ENCODE measurements around the gene CXCR5.

The CXCR5 gene

GRCh38 chr11:118909619-118910308 lies 26.1 kb downstream of the CXCR5 start:
- TF ChIP-seq CTCF (conservative IDR thresholded peaks at IDR 0.05; ENCODE audit: low read depth, low read length): no peak
- no peak for DNase-seq (ENCODE audit: low read depth)
- H3K4me3 ChIP-seq (ENCODE audit: low read depth, low read length): peak overlapping the region; percentile 52

DNA sequence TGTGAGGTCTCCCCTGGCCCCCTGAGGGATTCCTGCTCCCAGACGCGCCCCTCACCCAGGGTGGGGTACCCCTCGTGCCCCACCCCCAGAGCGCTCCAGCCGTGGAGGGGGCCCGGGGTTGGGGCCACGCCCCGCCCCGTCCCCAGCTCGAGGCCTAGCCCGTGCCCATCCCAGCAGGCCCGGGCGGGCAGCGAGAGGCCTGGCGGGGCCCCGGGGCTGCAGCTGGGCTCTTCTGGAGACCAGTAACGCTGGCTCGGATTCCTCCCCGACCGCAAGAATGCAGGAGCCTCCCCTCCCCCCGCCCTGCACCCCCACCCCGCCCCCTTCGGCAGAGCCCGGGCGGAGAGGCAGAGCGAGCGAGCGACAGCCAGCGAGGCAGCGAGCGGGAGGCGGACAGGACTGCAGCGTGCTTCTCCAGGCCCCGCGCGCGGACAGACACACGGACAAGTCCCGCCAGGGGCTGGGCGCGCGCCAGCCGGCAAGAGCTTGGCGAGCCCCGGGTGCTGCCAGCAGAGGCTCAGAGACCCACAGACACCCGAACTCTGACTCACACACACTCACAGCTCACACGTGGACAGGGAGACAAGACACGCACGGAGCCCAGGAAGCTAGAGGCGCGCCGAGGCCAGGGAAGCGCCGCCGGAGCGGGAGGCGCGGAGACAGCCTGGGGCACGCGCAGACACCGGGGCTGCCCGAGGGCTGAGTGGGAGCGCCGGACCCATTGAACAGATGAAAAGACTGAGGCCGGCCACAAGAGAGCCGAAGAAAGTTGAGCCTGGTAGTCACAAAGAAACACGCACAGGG lies 26.8 kb downstream of the CXCR5 start:
- peak; percentile 94 for DNase-seq (ENCODE audit: low read depth)
- H3K4me3 ChIP-seq (ENCODE audit: low read depth, low read length): peak overlapping the region; percentile 52

GRCh38 chr11:118911113-118911879 lies 27.6 kb downstream of the CXCR5 start:
- TF ChIP-seq CTCF (conservative IDR thresholded peaks at IDR 0.05; ENCODE audit: low read depth, low read length): no peak
- peak overlapping the region; percentile 48 for H3K4me3 ChIP-seq (ENCODE audit: low read depth, low read length)
- peak; percentile 77 for DNase-seq (ENCODE audit: low read depth)

More for the DNA sequence above, 26.8 kb downstream of the CXCR5 start:
- no peak for TF ChIP-seq CTCF (conservative IDR thresholded peaks at IDR 0.05; ENCODE audit: low read depth, low read length)

DNA sequence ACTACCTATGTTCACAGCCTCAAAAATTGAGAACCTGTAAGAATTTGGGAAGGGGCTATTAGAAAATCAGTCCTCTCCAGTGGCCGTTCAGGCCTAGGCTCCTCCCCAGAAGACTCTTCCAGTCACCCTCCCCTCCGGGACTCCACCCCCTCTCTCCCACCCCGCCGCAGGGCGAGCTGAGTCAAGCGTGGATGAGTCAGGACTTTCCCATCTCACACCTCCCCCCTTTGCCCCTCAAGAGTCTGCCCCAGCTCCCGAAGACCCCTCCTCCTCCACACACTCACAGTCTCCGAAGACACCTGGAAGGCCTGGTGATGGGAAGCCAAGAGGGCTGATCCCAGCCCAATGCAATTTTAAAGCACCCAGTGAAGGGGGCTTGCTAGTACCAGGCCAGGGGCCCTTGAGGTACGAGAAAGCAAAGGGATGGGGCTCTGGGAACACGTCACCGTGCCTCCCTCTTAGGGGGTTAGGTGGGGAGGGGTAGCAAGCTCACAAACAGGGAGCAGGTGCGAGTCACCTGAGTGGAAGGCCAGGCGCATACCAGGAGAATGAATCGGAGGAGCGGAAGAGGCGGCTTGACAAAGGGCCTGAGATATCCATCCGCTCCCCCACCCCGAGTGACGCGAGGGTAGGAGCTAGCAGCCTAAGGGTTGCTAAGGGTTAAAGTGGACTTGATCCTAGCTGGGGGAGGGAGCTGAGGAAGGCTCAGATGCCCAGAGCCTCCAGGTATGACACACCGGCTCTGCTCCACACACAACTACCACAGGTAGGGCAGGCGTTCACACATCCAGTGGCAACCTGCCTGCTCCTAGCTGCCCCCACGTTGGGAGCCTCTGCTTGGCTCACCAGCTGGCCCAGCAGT lies 28.4 kb downstream of the CXCR5 start:
- TF ChIP-seq CTCF (conservative IDR thresholded peaks at IDR 0.05; ENCODE audit: low read depth, low read length): no peak
- peak overlapping the region; percentile 22 for H3K4me3 ChIP-seq (ENCODE audit: low read depth, low read length)
- peak; percentile 93 for DNase-seq (ENCODE audit: low read depth)

GRCh38 chr11:118912742-118913410 lies 29.2 kb downstream of the CXCR5 start:
- TF ChIP-seq CTCF (conservative IDR thresholded peaks at IDR 0.05; ENCODE audit: low read depth, low read length): no peak
- no peak for DNase-seq (ENCODE audit: low read depth)
- H3K4me3 ChIP-seq (ENCODE audit: low read depth, low read length): no peak overlapping the region
